Measurements from ENCODE around the gene DDX54. TPM values are rescaled to one million over a fixed set of nuclear protein-coding genes. Genes with fewer than 3 reads are reported as not detected.

Gene DDX54
- total and polyA plus RNA-seq, 7 donors = 19.2 to 82.8 (median 39.6) TPM

DNA sequence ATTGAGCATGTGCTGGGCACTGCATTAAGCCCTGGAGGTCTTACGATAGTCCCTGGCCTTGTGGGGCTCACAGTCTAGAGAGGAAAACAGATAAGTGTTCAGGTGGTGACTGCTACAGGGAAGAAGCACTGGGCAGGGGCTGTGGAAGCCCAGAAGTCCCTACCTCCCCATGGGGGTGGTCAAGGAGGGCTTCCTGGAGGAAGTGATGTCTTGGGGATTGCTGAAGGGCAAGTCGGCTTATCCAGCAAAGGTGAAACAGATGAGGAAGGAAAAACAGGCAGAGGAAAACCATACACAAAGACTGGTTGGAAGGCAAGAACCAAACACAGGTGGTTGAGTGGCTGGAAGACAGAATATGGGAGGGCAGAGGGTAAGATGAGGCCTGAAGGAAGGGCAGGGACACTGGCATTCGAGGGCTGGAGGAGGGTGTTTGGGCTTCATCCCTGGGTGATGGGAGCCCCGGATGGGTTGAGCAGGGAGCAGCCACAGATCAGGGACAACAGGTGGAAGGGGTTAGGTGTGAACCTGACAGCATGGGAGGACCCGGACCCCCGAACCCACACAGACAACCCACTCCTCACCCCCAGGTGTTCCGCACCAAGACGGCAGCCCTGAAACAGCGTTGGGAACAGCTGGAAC, 33.0 kb downstream of the DDX54 start:
- intact Hi-C loops (cut with DNase I) = no loop called here
- no peak for TF ChIP-seq POLR2A (IDR thresholded peaks at IDR 0.05)
- TF ChIP-seq, protein P1, sequence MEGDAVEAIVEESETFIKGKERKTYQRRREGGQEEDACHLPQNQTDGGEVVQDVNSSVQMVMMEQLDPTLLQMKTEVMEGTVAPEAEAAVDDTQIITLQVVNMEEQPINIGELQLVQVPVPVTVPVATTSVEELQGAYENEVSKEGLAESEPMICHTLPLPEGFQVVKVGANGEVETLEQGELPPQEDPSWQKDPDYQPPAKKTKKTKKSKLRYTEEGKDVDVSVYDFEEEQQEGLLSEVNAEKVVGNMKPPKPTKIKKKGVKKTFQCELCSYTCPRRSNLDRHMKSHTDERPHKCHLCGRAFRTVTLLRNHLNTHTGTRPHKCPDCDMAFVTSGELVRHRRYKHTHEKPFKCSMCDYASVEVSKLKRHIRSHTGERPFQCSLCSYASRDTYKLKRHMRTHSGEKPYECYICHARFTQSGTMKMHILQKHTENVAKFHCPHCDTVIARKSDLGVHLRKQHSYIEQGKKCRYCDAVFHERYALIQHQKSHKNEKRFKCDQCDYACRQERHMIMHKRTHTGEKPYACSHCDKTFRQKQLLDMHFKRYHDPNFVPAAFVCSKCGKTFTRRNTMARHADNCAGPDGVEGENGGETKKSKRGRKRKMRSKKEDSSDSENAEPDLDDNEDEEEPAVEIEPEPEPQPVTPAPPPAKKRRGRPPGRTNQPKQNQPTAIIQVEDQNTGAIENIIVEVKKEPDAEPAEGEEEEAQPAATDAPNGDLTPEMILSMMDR (IDR thresholded peaks at IDR 0.05) = no peak
- no peak for TF ChIP-seq POLR2AphosphoS5 (IDR thresholded peaks at IDR 0.05)
- TF ChIP-seq EP300 (IDR thresholded peaks at IDR 0.05) = no peak
- Histone ChIP-seq H3K9me3 (no peaks in the 10 kb centered on the region), H3K27ac (no peak overlapping the region), H3K27me3 (peaks cover 16 to 58% (median 44%) of the 10 kb centered on the region in 3 donors), H3K4me3 (peak overlapping the region in 3 of 4 donors; percentile 25 to 38 (median 29)), H3K4me1 (peaks cover 0 to 25% (median 20%) of the 10 kb centered on the region in 4 donors), H3K36me3 (no peaks in the 10 kb centered on the region)
- DNase-seq = no peak
- 19 to 25% methylated on average over 9 of the region's 9 CpGs for WGBS, 2 donors

DNA sequence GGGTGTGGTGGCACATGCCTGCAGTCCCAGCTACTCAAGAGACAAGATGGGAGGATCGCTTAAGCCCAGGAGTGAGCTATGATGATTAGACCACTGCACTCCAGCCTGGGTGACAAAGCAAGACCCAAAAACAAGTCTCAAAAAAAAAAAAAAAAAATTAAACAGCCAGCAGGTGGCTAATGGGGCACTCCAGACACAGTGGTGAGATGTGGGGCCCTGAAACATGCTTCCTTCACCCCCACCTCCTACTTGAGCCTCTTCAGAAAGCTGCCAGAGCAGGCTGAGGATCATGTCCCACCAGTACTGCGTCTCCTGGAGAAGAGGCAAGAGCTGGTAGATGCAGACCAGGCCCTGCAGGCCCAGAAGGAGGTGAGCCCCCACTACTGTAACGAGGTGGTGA, 33.6 kb downstream of the DDX54 start:
- TF ChIP-seq, protein P1 (IDR thresholded peaks at IDR 0.05) = no peak
- TF ChIP-seq EP300 (IDR thresholded peaks at IDR 0.05) = no peak
- no peak for TF ChIP-seq POLR2AphosphoS5 (IDR thresholded peaks at IDR 0.05)
- no peak for TF ChIP-seq POLR2A (IDR thresholded peaks at IDR 0.05)
- Histone ChIP-seq H3K36me3 (no peaks in the 10 kb centered on the region), H3K9me3 (no peaks in the 10 kb centered on the region), H3K4me1 (peaks cover 0 to 25% (median 20%) of the 10 kb centered on the region in 4 donors), H3K4me3 (no peak overlapping the region), H3K27ac (no peak overlapping the region), H3K27me3 (peaks cover 16 to 58% (median 44%) of the 10 kb centered on the region in 3 donors)
- DNase-seq = no peak
- 93 to 94% methylated on average over 3 of the region's 3 CpGs for WGBS, 2 donors
- intact Hi-C loops (cut with DNase I) = no loop called here

DNA sequence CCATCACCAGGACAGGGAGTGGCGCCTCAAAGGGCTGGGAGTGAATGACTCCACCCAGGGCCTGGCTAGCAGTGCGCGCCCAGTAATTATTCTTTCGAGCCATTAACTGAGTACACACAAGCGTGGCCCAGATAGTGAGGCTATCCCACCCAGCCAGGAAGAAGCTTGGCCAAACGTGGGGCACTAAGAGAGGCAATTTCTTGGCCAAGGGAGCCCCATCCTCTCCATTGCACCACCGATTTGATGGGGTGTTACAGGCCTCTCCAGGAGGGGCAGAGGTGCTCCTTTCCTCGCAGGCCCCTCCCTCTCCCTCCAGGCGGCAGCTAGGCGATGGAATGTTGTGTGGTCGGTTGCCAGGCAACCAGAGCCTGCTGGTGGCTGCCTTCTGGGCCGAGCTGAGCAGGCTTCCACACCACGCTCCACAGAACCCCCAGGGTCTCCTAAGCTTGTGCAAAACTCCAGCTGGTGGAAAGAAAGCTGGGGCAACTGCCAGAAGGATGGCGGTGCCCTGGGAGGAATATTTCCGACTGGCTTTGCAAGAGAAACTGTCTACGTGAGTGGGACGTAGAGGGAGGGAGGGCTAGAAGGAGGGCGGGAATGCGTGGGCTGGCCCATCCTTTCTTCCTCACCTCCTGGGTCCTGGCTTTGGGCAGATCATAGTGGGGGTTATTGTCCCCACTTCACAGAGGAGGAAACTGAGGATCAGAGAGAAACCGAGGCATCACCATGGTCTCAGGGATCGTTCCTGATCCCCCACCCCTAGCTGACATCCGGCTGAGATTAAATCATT, 35.7 kb downstream of the DDX54 start, which contains the start of gene CFAP73:
Gene CFAP73, plus strand, starts transcription at position 364 of the 790 bp plus-strand sequence. Its CDS starts 134 bp downstream, at position 498.
- intact Hi-C loops (cut with DNase I) = no loop called here
- Histone ChIP-seq H3K27ac (no peak within 1 kb of the TSS), H3K4me1 (peaks cover 0 to 22% (median 17%) of the 10 kb centered on the region in 4 donors), H3K4me3 (no peak within 1 kb of the TSS), H3K9me3 (no peaks in the 10 kb centered on the region), H3K27me3 (peaks cover 14 to 45% (median 37%) of the 10 kb centered on the region in 3 donors), H3K36me3 (no peaks in the 10 kb centered on the region)
- WGBS, 2 donors = 14 to 42% methylated on average over 22 of the region's 22 CpGs
- no peak for TF ChIP-seq EP300 (IDR thresholded peaks at IDR 0.05)
- TF ChIP-seq POLR2A (IDR thresholded peaks at IDR 0.05) = no peak
- no peak for TF ChIP-seq POLR2AphosphoS5 (IDR thresholded peaks at IDR 0.05)
- TF ChIP-seq, protein P1 (IDR thresholded peaks at IDR 0.05) = no peak
- no peak for DNase-seq

DNA sequence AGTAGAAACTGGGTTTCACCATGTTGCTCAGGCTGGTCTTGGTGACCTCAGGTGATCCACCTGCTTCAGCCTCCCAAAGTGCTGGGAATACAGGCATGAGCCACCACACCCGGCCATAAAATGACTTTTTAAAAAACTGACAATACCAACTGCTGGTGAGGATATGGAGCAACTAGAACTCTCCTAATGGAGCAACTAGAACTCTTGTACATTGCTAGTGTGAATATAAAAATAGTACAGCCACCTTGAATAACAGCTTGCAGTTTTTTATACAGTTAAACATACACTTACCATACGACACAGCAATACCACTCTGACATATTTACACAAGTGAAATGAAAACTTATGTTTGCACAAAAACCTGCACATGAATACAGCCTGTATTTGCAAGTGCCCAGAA, 38.3 kb downstream of the DDX54 start:
- intact Hi-C loops (cut with DNase I) = no loop called here
- H3K4me3 ChIP-seq = no peak overlapping the region
- H3K27me3 ChIP-seq = peaks cover 2 to 26% (median 15%) of the 10 kb centered on the region in 3 donors
- H3K9me3 ChIP-seq = no peaks in the 10 kb centered on the region
- no peak overlapping the region for H3K27ac ChIP-seq
- no peaks in the 10 kb centered on the region for H3K36me3 ChIP-seq
- DNase-seq = no peak
- peaks cover 0 to 6% (median 0%) of the 10 kb centered on the region in 4 donors for H3K4me1 ChIP-seq
- no peak for TF ChIP-seq POLR2AphosphoS5 (IDR thresholded peaks at IDR 0.05)
- no peak for TF ChIP-seq EP300 (IDR thresholded peaks at IDR 0.05)
- TF ChIP-seq, protein P1 (IDR thresholded peaks at IDR 0.05) = no peak
- TF ChIP-seq POLR2A (IDR thresholded peaks at IDR 0.05) = no peak
- WGBS, 2 donors = 53 to 71% methylated on average over 2 of the region's 2 CpGs

Data from sigmoid colon (tissue), 7 donors.